Measurements from ENCODE around the gene SMU1. TPM values are rescaled to one million over a fixed set of nuclear protein-coding genes. Genes with fewer than 3 reads are reported as not detected.

The SMU1 gene
- total and polyA plus RNA-seq, 2 of the 13 experiments (the other 11 are each of a cell fraction or from before 2014, with no cell fraction given): 12.9 to 36.6 TPM

DNA sequence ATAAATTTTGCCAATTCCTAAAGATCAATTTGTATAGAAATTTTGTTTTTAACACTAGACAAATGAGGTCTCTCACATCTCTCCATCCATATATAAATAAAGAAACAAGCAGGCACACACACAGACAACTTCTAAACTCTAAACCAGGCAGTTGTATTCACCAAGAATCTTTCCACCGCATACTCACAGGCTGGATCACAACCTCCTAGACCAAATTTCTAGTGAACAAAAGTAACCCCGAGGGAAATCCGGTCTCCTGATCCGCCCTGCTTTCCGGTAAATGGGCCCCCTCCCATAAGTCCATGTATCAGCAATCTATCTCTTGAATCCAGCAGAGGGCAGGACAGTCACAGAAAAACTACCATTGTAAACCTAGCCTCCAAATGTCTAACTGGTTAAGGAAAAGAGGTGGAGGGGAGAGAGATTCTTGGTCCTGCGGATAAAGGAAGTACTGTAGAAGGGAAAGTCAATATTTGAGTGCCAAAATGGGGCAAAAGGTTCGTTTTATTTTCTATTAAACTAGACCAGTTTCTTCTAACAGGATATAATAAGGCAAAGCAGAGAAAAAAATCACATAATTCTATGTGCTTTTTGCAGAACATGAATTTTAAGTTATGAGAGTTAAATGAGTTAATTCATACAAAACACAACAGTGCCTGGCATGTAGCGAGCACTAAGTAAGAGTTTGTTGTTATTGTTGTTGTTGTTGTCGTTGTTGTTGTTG lies 4.8 kb upstream of the SMU1 start (continued):
- TF ChIP-seq, protein P1, sequence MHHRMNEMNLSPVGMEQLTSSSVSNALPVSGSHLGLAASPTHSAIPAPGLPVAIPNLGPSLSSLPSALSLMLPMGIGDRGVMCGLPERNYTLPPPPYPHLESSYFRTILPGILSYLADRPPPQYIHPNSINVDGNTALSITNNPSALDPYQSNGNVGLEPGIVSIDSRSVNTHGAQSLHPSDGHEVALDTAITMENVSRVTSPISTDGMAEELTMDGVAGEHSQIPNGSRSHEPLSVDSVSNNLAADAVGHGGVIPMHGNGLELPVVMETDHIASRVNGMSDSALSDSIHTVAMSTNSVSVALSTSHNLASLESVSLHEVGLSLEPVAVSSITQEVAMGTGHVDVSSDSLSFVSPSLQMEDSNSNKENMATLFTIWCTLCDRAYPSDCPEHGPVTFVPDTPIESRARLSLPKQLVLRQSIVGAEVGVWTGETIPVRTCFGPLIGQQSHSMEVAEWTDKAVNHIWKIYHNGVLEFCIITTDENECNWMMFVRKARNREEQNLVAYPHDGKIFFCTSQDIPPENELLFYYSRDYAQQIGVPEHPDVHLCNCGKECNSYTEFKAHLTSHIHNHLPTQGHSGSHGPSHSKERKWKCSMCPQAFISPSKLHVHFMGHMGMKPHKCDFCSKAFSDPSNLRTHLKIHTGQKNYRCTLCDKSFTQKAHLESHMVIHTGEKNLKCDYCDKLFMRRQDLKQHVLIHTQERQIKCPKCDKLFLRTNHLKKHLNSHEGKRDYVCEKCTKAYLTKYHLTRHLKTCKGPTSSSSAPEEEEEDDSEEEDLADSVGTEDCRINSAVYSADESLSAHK (CRISPR knock-in tag; IDR thresholded peaks at IDR 0.05; ENCODE audit: borderline replicate concordance): no peak
- TF ChIP-seq ZNF724P (CRISPR knock-in tag; IDR thresholded peaks at IDR 0.05; ENCODE audit: borderline replicate concordance) (no peak), GTF2F1 (IDR thresholded peaks at IDR 0.05; ENCODE audit: low read length) (no peak), ZNF7 (CRISPR knock-in tag; IDR thresholded peaks at IDR 0.05) (peak; percentile 8; the same call in 1 of the 2 replicates), MAFG (CRISPR knock-in tag; IDR thresholded peaks at IDR 0.05) (no peak), REXO4 (CRISPR knock-in tag; IDR thresholded peaks at IDR 0.05; ENCODE audit: borderline replicate concordance) (no peak), ZNF713 (CRISPR knock-in tag; IDR thresholded peaks at IDR 0.05) (no peak), RXRB (CRISPR knock-in tag; IDR thresholded peaks at IDR 0.05; ENCODE audit: borderline replicate concordance) (no peak), TBL1XR1 (IDR thresholded peaks at IDR 0.05; ENCODE audit: borderline replicate concordance, low read length, partially characterized antibody) (no peak), ZBTB20 (CRISPR knock-in tag; IDR thresholded peaks at IDR 0.05; ENCODE audit: borderline replicate concordance, low read depth) (no peak)
- TF ChIP-seq, protein P2, sequence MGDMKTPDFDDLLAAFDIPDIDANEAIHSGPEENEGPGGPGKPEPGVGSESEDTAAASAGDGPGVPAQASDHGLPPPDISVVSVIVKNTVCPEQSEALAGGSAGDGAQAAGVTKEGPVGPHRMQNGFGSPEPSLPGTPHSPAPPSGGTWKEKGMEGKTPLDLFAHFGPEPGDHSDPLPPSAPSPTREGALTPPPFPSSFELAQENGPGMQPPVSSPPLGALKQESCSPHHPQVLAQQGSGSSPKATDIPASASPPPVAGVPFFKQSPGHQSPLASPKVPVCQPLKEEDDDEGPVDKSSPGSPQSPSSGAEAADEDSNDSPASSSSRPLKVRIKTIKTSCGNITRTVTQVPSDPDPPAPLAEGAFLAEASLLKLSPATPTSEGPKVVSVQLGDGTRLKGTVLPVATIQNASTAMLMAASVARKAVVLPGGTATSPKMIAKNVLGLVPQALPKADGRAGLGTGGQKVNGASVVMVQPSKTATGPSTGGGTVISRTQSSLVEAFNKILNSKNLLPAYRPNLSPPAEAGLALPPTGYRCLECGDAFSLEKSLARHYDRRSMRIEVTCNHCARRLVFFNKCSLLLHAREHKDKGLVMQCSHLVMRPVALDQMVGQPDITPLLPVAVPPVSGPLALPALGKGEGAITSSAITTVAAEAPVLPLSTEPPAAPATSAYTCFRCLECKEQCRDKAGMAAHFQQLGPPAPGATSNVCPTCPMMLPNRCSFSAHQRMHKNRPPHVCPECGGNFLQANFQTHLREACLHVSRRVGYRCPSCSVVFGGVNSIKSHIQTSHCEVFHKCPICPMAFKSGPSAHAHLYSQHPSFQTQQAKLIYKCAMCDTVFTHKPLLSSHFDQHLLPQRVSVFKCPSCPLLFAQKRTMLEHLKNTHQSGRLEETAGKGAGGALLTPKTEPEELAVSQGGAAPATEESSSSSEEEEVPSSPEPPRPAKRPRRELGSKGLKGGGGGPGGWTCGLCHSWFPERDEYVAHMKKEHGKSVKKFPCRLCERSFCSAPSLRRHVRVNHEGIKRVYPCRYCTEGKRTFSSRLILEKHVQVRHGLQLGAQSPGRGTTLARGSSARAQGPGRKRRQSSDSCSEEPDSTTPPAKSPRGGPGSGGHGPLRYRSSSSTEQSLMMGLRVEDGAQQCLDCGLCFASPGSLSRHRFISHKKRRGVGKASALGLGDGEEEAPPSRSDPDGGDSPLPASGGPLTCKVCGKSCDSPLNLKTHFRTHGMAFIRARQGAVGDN (CRISPR knock-in tag; IDR thresholded peaks at IDR 0.05): no peak
- TF ChIP-seq, protein P3, sequence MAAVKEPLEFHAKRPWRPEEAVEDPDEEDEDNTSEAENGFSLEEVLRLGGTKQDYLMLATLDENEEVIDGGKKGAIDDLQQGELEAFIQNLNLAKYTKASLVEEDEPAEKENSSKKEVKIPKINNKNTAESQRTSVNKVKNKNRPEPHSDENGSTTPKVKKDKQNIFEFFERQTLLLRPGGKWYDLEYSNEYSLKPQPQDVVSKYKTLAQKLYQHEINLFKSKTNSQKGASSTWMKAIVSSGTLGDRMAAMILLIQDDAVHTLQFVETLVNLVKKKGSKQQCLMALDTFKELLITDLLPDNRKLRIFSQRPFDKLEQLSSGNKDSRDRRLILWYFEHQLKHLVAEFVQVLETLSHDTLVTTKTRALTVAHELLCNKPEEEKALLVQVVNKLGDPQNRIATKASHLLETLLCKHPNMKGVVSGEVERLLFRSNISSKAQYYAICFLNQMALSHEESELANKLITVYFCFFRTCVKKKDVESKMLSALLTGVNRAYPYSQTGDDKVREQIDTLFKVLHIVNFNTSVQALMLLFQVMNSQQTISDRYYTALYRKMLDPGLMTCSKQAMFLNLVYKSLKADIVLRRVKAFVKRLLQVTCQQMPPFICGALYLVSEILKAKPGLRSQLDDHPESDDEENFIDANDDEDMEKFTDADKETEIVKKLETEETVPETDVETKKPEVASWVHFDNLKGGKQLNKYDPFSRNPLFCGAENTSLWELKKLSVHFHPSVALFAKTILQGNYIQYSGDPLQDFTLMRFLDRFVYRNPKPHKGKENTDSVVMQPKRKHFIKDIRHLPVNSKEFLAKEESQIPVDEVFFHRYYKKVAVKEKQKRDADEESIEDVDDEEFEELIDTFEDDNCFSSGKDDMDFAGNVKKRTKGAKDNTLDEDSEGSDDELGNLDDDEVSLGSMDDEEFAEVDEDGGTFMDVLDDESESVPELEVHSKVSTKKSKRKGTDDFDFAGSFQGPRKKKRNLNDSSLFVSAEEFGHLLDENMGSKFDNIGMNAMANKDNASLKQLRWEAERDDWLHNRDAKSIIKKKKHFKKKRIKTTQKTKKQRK (IDR thresholded peaks at IDR 0.05; ENCODE audit: low read length): no peak
- TF ChIP-seq, protein P4, sequence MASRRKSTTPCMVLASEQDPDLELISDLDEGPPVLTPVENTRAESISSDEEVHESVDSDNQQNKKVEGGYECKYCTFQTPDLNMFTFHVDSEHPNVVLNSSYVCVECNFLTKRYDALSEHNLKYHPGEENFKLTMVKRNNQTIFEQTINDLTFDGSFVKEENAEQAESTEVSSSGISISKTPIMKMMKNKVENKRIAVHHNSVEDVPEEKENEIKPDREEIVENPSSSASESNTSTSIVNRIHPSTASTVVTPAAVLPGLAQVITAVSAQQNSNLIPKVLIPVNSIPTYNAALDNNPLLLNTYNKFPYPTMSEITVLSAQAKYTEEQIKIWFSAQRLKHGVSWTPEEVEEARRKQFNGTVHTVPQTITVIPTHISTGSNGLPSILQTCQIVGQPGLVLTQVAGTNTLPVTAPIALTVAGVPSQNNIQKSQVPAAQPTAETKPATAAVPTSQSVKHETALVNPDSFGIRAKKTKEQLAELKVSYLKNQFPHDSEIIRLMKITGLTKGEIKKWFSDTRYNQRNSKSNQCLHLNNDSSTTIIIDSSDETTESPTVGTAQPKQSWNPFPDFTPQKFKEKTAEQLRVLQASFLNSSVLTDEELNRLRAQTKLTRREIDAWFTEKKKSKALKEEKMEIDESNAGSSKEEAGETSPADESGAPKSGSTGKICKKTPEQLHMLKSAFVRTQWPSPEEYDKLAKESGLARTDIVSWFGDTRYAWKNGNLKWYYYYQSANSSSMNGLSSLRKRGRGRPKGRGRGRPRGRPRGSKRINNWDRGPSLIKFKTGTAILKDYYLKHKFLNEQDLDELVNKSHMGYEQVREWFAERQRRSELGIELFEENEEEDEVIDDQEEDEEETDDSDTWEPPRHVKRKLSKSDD (CRISPR knock-in tag; IDR thresholded peaks at IDR 0.05; ENCODE audit: low read depth): no peak
